Upper lobe of right lung (tissue), 1 donor: Measurements from ENCODE around the gene PIK3AP1. TPM values are rescaled to one million over a fixed set of nuclear protein-coding genes. Genes with fewer than 3 reads are reported as not detected.
A peak's percentile ranks its signal among the peaks of the same experiment; 100 is the strongest.

Experiments
- ATAC-seq: fragments of 200-7000 bp; cut with Tn5 transposase; one replicate; pipeline ENCODE4 v1.9.1; 2020; ENCODE audit warnings: mild to moderate bottlenecking, moderate library complexity
- DNase-seq: peaks from one replicate; pipeline ENCODE4 v3.0.0-alpha.2; 2020
- H3K27ac ChIP-seq: fragments of 200-600 bp; one replicate; pipeline ENCODE4 v1.8.0; 2022
- H3K27me3 ChIP-seq: fragments of 200-600 bp; one replicate; pipeline ENCODE4 v1.8.0; 2022; ENCODE audit warnings: mild to moderate bottlenecking
- H3K36me3 ChIP-seq: fragments of 200-600 bp; one replicate; pipeline ENCODE4 v1.8.0; 2022
- H3K4me1 ChIP-seq: fragments of 200-600 bp; one replicate; pipeline ENCODE4 v1.8.0; 2022
- H3K4me3 ChIP-seq: fragments of 200-600 bp; one replicate; pipeline ENCODE4 v1.8.0; 2022; ENCODE audit warnings: mild to moderate bottlenecking
- H3K9me3 ChIP-seq: fragments of 200-600 bp; one replicate; pipeline ENCODE4 v1.8.0; 2022
- intact Hi-C: fragments of 100-400 bp; cut with DNase I; formaldehyde crosslinking; loops from one replicate; pipeline ENCODE4 v1.11.0; 2022
- total RNA-seq: library from RNA; stranded (reverse); fragmentation: NEBNext Ultra II Directional; extraction: Animal tissue kit (Norgen Biotek cat#: 25700); gene quantifications from one replicate; pipeline ENCODE4 v1.2.1, GENCODE V29; 2021
- TF ChIP-seq, protein P1 (sequence below): fragments of 200-600 bp; IDR thresholded peaks from one replicate; pipeline ENCODE4 v1.8.0; 2022; ENCODE audit warnings: antibody characterized with exemption
- donor health status: DM: no; HTN: yes; CAD: no; lungs with severe emphysema.

Gene PIK3AP1
- total RNA-seq, 1 donor from 2014 or later: 65.2 TPM

DNA sequence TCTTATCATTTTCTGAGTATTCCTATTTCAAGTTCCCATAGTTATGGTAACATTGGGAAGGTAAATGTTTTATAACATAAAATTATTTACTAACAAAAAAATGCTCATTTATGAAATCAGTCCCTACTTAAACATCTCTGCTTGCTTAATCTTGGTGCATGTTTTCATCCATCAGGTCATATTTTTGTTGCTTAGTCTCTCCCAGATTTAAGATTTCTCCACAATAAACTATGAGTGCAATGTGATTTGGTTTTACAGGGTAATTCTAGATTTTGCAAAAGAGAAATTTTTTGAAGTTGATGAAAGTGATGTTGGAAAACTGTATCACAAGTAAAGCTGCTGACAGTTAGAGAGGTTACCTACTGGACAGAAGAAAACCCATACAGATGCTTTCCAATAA lies 28.6 kb downstream of the PIK3AP1 start:
- H3K27ac ChIP-seq: no peak overlapping the region
- intact Hi-C loops: no loop called here
- DNase-seq (no peak), ATAC-seq (no peak)
- TF ChIP-seq, protein P1, sequence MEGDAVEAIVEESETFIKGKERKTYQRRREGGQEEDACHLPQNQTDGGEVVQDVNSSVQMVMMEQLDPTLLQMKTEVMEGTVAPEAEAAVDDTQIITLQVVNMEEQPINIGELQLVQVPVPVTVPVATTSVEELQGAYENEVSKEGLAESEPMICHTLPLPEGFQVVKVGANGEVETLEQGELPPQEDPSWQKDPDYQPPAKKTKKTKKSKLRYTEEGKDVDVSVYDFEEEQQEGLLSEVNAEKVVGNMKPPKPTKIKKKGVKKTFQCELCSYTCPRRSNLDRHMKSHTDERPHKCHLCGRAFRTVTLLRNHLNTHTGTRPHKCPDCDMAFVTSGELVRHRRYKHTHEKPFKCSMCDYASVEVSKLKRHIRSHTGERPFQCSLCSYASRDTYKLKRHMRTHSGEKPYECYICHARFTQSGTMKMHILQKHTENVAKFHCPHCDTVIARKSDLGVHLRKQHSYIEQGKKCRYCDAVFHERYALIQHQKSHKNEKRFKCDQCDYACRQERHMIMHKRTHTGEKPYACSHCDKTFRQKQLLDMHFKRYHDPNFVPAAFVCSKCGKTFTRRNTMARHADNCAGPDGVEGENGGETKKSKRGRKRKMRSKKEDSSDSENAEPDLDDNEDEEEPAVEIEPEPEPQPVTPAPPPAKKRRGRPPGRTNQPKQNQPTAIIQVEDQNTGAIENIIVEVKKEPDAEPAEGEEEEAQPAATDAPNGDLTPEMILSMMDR: no peak
- H3K4me3 ChIP-seq: no peak overlapping the region
- no peaks in the 10 kb centered on the region for H3K36me3 ChIP-seq
- H3K27me3 ChIP-seq: no peaks in the 10 kb centered on the region
- peaks cover 7% of the 10 kb centered on the region for H3K4me1 ChIP-seq
- no peaks in the 10 kb centered on the region for H3K9me3 ChIP-seq

DNA sequence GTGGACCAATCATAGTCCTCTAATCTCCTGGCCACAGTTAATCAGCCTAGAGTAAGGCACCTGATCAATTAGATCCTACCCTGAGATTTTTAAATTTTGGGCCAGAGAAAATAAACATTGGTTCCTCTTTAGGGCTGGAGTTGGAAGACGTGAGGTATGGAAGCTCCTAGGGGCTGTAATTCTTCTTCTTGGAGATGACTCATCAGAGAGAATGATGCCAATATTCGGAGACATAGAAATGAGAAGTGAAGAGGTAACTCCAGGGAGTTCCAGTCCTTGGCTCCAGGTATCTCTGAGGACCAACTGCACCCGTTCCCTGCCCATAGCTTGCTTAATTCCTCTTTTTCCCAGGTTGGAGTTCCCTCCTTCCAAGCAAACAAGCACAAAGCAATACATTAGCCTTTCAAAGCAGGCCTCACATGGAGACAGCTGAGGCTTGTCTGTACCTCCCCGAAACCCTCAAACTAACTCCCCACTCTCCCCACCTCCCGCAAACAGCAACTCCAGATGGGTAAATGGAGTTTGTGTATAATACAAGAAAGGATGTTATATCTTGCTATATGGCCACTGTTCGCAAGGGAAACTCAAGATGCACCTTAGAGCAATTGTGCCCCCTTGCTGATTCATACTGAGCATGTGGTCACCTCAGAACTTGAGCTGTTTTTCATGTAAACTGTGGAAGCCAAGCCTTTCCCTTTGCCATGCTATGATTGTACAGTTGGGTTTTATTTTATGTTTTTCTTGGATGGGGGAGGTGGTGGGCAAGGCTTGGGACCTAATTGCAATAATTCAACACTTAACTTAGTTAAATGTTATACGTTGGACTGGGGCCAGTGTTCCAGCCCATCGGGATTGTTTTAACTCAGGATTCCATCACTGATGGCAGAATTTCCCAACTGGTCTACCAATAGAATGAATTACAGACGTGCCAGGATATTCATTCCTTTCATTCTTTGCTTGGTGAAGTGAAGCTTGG lies 29.3 kb downstream of the PIK3AP1 start:
- no peak for ATAC-seq
- DNase-seq: no peak
- H3K36me3 ChIP-seq: no peaks in the 10 kb centered on the region

DNA sequence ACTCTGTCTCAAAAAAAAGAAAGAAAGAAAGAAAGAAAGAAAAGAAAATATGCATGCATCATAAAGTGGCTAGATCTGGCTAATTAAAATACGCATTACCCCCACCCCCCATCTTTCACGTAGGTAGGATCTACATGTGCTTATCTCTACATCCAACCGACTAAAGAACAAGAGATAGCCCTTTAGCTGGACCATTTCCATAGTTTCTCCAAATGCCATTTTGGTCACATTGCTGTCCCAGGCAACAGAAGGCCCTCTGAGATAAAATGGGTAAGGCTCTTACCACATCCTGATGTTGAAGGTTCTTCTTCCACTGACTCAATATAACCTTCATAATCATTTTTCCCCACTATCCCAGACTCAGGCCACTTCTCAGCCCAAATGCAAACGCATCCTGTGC lies 31.5 kb downstream of the PIK3AP1 start:
- no peak for ATAC-seq
- Histone ChIP-seq H3K4me3 (no peak overlapping the region), H3K36me3 (no peaks in the 10 kb centered on the region), H3K9me3 (no peaks in the 10 kb centered on the region), H3K27me3 (no peaks in the 10 kb centered on the region), H3K4me1 (peaks cover 10% of the 10 kb centered on the region), H3K27ac (no peak overlapping the region)
- intact Hi-C loops: no loop called here
- no peak for DNase-seq
- TF ChIP-seq, protein P1: no peak

More for the DNA sequence above, 29.3 kb downstream of the PIK3AP1 start:
- intact Hi-C loops: no loop called here
- H3K4me1 ChIP-seq: peaks cover 7% of the 10 kb centered on the region
- TF ChIP-seq, protein P1: no peak
- no peak overlapping the region for H3K4me3 ChIP-seq
- H3K27ac ChIP-seq: no peak overlapping the region
- H3K27me3 ChIP-seq: no peaks in the 10 kb centered on the region
- H3K9me3 ChIP-seq: no peaks in the 10 kb centered on the region

DNA sequence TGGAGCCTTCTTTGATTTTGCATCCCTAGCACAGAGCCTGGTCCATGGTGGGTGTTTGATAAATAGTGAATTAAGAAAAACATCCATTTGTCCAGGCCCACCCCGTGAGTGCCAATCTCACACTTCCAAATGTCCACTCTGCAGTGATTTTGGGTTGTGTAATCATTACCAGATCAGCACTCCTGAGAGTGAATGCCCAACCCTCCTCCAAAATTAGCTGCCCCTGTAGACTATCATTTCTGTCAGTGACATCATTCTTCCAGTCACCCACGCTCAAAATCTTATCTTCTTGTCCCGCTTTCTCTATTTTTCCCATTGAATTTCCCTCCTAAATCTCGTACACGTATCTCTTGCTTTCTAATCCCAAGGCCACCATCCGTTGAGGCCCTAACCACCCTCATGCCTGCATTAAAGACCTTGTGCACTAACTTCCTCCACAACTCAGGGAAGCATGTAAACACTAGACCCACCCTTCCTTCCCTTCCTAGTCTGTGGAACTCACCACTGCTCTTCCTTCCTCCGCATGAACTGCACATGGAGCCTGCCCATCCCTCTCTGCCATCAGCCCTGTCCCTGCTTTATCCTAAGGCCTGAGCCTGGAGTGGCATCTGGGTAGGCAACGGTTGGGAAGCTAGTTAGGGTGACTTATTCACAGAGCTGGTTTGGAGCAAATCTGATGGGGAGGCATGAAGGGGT lies 32.8 kb downstream of the PIK3AP1 start:
- H3K9me3 ChIP-seq: no peaks in the 10 kb centered on the region
- H3K36me3 ChIP-seq: no peaks in the 10 kb centered on the region
- no peak for DNase-seq
- H3K27me3 ChIP-seq: no peaks in the 10 kb centered on the region
- peaks cover 10% of the 10 kb centered on the region for H3K4me1 ChIP-seq
- no peak overlapping the region for H3K4me3 ChIP-seq
- H3K27ac ChIP-seq: no peak overlapping the region
- TF ChIP-seq, protein P1: no peak
- ATAC-seq: peak; percentile 73
- intact Hi-C loops: no loop called here

DNA sequence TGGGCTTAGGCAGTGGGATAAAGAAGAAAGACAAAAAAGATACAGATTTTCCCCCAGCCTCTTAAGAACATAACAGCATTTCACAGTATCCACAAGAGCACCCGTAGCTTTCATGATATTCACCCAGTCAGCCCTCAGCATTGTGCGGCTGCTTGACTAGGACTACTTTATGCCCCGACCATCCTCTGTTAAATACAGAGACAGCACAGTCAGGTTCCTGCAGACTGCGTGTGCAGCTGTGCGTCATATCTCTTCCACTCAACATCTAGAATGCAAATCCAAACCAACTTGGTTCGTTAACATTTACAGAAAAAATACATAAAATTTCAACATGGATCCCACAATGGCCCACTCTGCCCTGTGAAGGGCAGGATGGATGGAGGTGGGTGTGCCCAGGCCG lies 33.8 kb downstream of the PIK3AP1 start:
- no peak for DNase-seq
- no peaks in the 10 kb centered on the region for H3K36me3 ChIP-seq
- H3K27me3 ChIP-seq: no peaks in the 10 kb centered on the region
- H3K27ac ChIP-seq: no peak overlapping the region
- H3K4me1 ChIP-seq: peaks cover 10% of the 10 kb centered on the region
- intact Hi-C loops: no loop called here
- TF ChIP-seq, protein P1: no peak
- no peak for ATAC-seq
- no peaks in the 10 kb centered on the region for H3K9me3 ChIP-seq
- no peak overlapping the region for H3K4me3 ChIP-seq
